Tibial artery (tissue), 4 donors: Measurements from ENCODE around the gene TCL1B.

Source experiments
- DNase-seq, 2 donors: peaks; one replicate each; pipeline ENCODE4 v3.0.0-alpha.2; 2019
- H3K27ac ChIP-seq, 2 donors: fragments of 200-600 bp; sonication (generic) in 1 of 2; 1 replicate in 1 of 2; 2 replicates in 1 of 2; pipeline ENCODE4 v1.5.1; 2018 to 2019; ENCODE audit warnings: mild to moderate bottlenecking in 1 of 2
- H3K27me3 ChIP-seq, 2 donors: fragments of 200-600 bp; sonication (generic) in 1 of 2; one replicate each; pipeline versions ENCODE4 v1.5.1 to v1.6.0; 2016 to 2019
- H3K36me3 ChIP-seq, 3 donors: fragments of 200-600 bp; sonication (generic) in 2 of 3; one replicate each; pipeline ENCODE4 v1.5.1; 2016 to 2019; ENCODE audit warnings: mild to moderate bottlenecking in 2 of 3
- H3K4me1 ChIP-seq, 4 donors: fragments of 200-600 bp; sonication (generic) in 2 of 4; 1 replicate in 3 of 4; 2 replicates in 1 of 4; pipeline ENCODE4 v1.5.1; 2016 to 2019
- H3K4me3 ChIP-seq, 2 donors: fragments of 200-600 bp; sonication (generic) in 1 of 2; 1 replicate in 1 of 2; 2 replicates in 1 of 2; pipeline ENCODE4 v1.5.1; 2018 to 2019; ENCODE audit warnings: mild to moderate bottlenecking in 2 of 2
- H3K9me3 ChIP-seq, 3 donors: fragments of 200-600 bp; sonication (generic) in 1 of 3; one replicate each; pipeline ENCODE4 v1.5.1; 2016 to 2019
- intact Hi-C: fragments of 100-400 bp; cut with DNase I; formaldehyde crosslinking; loops from one replicate; pipeline ENCODE4 v1.15.0; 2023; ENCODE audit warnings: low total_unique reads
- TF ChIP-seq, protein P1 (sequence below), 2 experiments: fragments of 200-600 bp in 1 of 2; fragments of 450-650 bp in 1 of 2; IDR thresholded peaks; one replicate each; pipeline ENCODE4 v1.5.1; 2017 to 2019; ENCODE audit warnings: antibody characterized with exemption in 2 of 2, mild to moderate bottlenecking in 1 of 2, moderate library complexity in 1 of 2

Gene TCL1B

DNA sequence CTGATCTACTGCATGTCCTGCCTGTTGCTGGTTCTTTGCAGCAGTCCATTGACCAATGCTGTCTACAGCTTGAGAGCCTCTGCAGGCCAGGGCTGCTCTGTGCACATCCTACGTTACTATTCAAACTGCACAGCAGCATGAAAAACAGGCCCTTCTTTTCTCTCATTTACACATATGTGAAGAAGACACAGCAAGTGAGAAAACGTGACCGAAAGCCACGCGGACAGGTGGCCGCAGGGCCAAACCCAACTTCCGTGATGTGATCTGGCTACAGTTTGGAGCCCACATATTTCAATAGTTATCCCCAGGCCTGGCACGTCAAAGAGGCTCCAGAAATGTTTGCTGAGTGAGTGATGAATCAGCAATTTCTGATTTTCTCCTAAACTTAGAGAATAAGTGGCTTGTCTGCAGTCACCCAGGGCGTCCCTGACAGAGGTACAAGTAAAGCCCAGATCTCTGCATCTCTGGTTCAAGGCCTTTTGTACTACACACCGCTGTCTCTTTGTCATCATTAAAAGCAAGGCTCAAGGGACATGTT is 17.9 kb upstream of the TCL1B start:
- no peak for DNase-seq
- H3K27me3 ChIP-seq, result peaks cover 0 to 18% of the 10 kb centered on the region in 2 donors
- TF ChIP-seq, protein P1, sequence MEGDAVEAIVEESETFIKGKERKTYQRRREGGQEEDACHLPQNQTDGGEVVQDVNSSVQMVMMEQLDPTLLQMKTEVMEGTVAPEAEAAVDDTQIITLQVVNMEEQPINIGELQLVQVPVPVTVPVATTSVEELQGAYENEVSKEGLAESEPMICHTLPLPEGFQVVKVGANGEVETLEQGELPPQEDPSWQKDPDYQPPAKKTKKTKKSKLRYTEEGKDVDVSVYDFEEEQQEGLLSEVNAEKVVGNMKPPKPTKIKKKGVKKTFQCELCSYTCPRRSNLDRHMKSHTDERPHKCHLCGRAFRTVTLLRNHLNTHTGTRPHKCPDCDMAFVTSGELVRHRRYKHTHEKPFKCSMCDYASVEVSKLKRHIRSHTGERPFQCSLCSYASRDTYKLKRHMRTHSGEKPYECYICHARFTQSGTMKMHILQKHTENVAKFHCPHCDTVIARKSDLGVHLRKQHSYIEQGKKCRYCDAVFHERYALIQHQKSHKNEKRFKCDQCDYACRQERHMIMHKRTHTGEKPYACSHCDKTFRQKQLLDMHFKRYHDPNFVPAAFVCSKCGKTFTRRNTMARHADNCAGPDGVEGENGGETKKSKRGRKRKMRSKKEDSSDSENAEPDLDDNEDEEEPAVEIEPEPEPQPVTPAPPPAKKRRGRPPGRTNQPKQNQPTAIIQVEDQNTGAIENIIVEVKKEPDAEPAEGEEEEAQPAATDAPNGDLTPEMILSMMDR (IDR thresholded peaks at IDR 0.05), result no peak
- peaks cover 0 to 7% (median 0%) of the 10 kb centered on the region in 4 donors for H3K4me1 ChIP-seq
- H3K4me3 ChIP-seq, result no peak overlapping the region
- no peaks in the 10 kb centered on the region for H3K36me3 ChIP-seq
- intact Hi-C loops, result no loop called here
- H3K9me3 ChIP-seq, result no peaks in the 10 kb centered on the region
- no peak overlapping the region for H3K27ac ChIP-seq

DNA sequence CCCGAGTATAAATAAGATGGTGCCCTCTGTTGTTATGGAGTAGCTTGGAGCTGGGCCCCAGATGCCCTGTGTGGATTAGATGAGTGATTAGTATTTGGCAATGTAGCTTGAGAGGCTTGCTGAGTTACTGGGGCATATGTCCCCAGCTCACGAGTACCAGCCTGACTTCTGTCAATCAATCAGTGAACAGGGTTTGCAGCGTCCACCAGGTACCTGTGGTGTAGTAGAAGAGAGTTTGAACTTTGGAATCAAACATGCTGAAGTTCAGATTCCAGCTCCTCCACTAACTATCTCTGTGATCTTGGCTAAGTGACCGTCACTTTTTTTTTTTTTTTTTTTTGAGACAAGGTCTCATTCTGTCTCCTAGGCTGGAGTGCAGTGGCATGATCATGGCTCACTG is 11.6 kb upstream of the TCL1B start:
- H3K27me3 ChIP-seq, result peaks cover 0 to 20% of the 10 kb centered on the region in 2 donors
- no peak overlapping the region for H3K4me3 ChIP-seq
- intact Hi-C loops, result no loop called here
- no peaks in the 10 kb centered on the region for H3K4me1 ChIP-seq
- H3K9me3 ChIP-seq, result no peaks in the 10 kb centered on the region
- TF ChIP-seq, protein P1 (IDR thresholded peaks at IDR 0.05), result no peak
- H3K36me3 ChIP-seq, result no peaks in the 10 kb centered on the region
- no peak for DNase-seq
- no peak overlapping the region for H3K27ac ChIP-seq

DNA sequence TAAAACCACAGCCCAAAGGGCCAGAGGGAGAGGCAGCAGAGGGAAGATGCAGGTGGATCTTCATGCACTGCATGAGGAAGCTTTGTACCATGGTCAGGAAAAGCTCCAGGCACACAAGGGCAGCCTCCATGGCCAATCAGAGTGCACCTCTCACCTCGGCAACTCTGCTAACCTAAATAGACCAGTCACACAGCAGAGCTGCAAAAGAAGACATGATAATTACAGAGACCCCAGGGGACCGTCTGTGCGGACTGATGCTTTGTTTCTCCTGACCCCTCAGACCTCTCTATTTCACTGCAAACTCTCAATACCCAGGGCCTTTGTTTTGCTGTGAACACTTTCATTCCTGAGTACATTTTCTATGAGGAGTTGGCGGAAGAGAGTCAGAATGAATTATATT is 10.7 kb upstream of the TCL1B start:
- Histone ChIP-seq H3K36me3 (no peaks in the 10 kb centered on the region), H3K27ac (no peak overlapping the region), H3K4me1 (no peaks in the 10 kb centered on the region), H3K4me3 (no peak overlapping the region), H3K27me3 (peaks cover 0 to 18% of the 10 kb centered on the region in 2 donors), H3K9me3 (no peaks in the 10 kb centered on the region)
- intact Hi-C loops, result no loop called here
- no peak for DNase-seq
- TF ChIP-seq, protein P1 (IDR thresholded peaks at IDR 0.05), result no peak

DNA sequence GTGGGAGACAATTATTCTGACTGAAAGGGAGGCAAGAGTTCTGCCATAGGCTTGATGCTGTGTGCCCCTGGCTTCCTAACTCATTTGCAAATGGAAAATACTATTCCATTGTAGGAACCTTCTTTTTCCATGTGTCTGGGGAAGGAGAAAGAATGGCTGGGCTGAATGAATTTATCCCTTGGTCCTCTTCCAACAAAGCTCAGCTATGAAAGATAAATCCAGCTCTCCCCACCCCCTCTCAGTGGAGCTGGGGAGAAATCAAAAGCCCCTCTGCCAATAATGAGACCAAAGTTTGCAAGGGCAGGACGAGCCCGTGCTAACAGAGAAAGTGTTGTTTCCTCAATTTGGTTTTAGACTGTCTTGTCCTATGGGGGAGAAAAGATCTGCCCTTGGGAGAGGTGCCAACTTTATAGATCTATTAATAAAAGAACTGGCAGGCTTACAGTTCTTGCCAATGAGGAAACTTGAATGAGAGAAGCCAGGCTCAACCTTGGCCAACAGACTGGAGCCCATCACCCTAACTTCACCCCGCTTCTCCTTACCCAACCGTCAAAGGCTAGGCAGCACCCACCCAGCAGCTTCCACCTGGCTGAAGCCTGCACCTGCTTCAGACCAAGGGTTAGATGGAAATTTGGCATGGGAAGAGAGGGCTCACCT is 8.9 kb upstream of the TCL1B start:
- Histone ChIP-seq H3K4me1 (no peaks in the 10 kb centered on the region), H3K9me3 (no peaks in the 10 kb centered on the region), H3K36me3 (no peaks in the 10 kb centered on the region), H3K27me3 (peaks cover 0 to 13% of the 10 kb centered on the region in 2 donors), H3K27ac (no peak overlapping the region), H3K4me3 (no peak overlapping the region)
- TF ChIP-seq, protein P1 (IDR thresholded peaks at IDR 0.05), result no peak
- no peak for DNase-seq
- intact Hi-C loops, result no loop called here

DNA sequence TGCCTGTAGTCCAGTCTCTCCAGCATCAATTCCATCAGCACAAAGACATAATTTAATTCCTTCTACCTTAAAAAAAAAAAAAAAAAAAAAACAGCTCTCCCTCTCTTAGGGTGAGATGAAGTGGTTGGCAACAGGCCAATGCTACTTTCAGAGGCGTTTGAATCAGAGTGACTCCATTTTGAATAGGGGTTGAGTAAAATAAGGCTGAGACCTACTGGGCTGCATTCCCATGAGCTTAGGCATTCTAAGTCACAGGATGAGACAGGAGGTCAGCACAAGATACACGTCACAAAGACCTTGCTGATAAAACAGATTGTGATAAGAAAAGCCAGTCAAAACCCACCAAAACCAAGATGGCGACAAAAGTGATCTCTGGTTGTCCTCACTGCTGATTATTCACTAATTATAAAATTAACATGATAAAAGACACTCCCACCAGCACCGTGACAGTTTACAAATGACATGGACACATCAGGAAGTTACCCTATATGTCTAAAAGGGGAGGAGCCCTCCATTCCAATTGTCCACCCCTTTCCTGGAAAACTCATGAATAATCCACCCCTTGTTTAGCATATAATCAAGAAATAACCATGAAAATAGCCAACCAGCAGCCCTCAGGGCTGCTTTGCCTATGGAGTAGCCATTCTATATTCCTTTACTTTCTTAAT is 6.9 kb upstream of the TCL1B start:
- no peaks in the 10 kb centered on the region for H3K4me1 ChIP-seq
- H3K36me3 ChIP-seq, result no peaks in the 10 kb centered on the region
- TF ChIP-seq, protein P1 (IDR thresholded peaks at IDR 0.05), result no peak
- H3K27me3 ChIP-seq, result peaks cover 0 to 7% of the 10 kb centered on the region in 2 donors
- H3K9me3 ChIP-seq, result no peaks in the 10 kb centered on the region
- H3K27ac ChIP-seq, result no peak overlapping the region
- no peak overlapping the region for H3K4me3 ChIP-seq
- intact Hi-C loops, result no loop called here
- no peak for DNase-seq
